IgD-negative memory B cell (primary cell): Measurements from ENCODE around the gene KRTAP5-9. TPM values are rescaled to one million over a fixed set of nuclear protein-coding genes. Genes with fewer than 3 reads are reported as not detected.

Experiments
- H3K27ac Mint-ChIP-seq, 3 donors: one replicate each; pipeline ENCODE4 v1.8.0; 2020 to 2022; ENCODE audit warnings: mild to moderate bottlenecking in 3 of 3, mixed read lengths in 3 of 3, moderate library complexity in 1 of 3
- H3K27me3 Mint-ChIP-seq: one replicate; pipeline ENCODE4 v1.8.0; 2021; ENCODE audit warnings: mixed read lengths
- H3K36me3 Mint-ChIP-seq: one replicate; pipeline ENCODE4 v1.8.0; 2020; ENCODE audit warnings: mild to moderate bottlenecking, mixed read lengths
- H3K4me1 Mint-ChIP-seq, 3 donors: one replicate each; pipeline ENCODE4 v1.8.0; 2020 to 2022; ENCODE audit warnings: mixed read lengths in 3 of 3, mild to moderate bottlenecking in 1 of 3
- H3K4me3 Mint-ChIP-seq, 4 donors: one replicate each; pipeline ENCODE4 v1.8.0; 2020 to 2022; ENCODE audit warnings: mild to moderate bottlenecking in 4 of 4, mixed read lengths in 4 of 4, moderate library complexity in 3 of 4
- H3K9me3 Mint-ChIP-seq, 3 donors: one replicate each; pipeline ENCODE4 v1.8.0; 2020 to 2021; ENCODE audit warnings: mixed read lengths in 3 of 3, mild to moderate bottlenecking in 1 of 3
- polyA plus RNA-seq: library from polyadenylated mRNA; unstranded; fragments of 300-500 nt; fragmentation: Illumina TruSeq; gene quantifications from one replicate; pipeline ENCODE4 v1.2.3, GENCODE V29; 2021

The KRTAP5-9 gene
- not detected for polyA plus RNA-seq

GRCh38 chr11:71548120-71548519, at the start of gene KRTAP5-9:
Gene KRTAP5-9, plus strand, starts transcription at chr11:71548420. Its CDS starts 238 bp downstream, at chr11:71548658.
- Mint-ChIP-seq H3K36me3 (peaks cover 5% of the 10 kb centered on the region), H3K27ac (no peak within 1 kb of the TSS), H3K4me1 (peaks cover 7 to 21% (median 15%) of the 10 kb centered on the region in 3 donors), H3K27me3 (peaks cover 20% of the 10 kb centered on the region), H3K4me3 (peak within 1 kb of the TSS in 1 of 4 donors; percentile 48), H3K9me3 (no peaks in the 10 kb centered on the region)

- H3K27ac Mint-ChIP-seq, result no peak overlapping the region
- H3K9me3 Mint-ChIP-seq, result no peaks in the 10 kb centered on the region
- peaks cover 0 to 3% (median 3%) of the 10 kb centered on the region in 3 donors for H3K4me1 Mint-ChIP-seq
- peaks cover 24% of the 10 kb centered on the region for H3K36me3 Mint-ChIP-seq
- no peaks in the 10 kb centered on the region for H3K27me3 Mint-ChIP-seq
- no peak overlapping the region for H3K4me3 Mint-ChIP-seq
Measured at GRCh38 chr11:71499125-71499524, 49.1 kb upstream of the KRTAP5-9 start.

GRCh38 chr11:71499546-71499945, 48.7 kb upstream of the KRTAP5-9 start:
- Mint-ChIP-seq H3K9me3 (no peaks in the 10 kb centered on the region), H3K4me3 (no peak overlapping the region), H3K36me3 (peaks cover 25% of the 10 kb centered on the region), H3K27ac (no peak overlapping the region), H3K4me1 (peaks cover 0 to 3% (median 3%) of the 10 kb centered on the region in 3 donors), H3K27me3 (no peaks in the 10 kb centered on the region)

GRCh38 chr11:71500601-71501021, 47.6 kb upstream of the KRTAP5-9 start:
- Mint-ChIP-seq H3K27ac (no peak overlapping the region), H3K36me3 (peaks cover 20% of the 10 kb centered on the region), H3K4me3 (no peak overlapping the region), H3K9me3 (no peaks in the 10 kb centered on the region), H3K4me1 (no peaks in the 10 kb centered on the region), H3K27me3 (no peaks in the 10 kb centered on the region)

DNA sequence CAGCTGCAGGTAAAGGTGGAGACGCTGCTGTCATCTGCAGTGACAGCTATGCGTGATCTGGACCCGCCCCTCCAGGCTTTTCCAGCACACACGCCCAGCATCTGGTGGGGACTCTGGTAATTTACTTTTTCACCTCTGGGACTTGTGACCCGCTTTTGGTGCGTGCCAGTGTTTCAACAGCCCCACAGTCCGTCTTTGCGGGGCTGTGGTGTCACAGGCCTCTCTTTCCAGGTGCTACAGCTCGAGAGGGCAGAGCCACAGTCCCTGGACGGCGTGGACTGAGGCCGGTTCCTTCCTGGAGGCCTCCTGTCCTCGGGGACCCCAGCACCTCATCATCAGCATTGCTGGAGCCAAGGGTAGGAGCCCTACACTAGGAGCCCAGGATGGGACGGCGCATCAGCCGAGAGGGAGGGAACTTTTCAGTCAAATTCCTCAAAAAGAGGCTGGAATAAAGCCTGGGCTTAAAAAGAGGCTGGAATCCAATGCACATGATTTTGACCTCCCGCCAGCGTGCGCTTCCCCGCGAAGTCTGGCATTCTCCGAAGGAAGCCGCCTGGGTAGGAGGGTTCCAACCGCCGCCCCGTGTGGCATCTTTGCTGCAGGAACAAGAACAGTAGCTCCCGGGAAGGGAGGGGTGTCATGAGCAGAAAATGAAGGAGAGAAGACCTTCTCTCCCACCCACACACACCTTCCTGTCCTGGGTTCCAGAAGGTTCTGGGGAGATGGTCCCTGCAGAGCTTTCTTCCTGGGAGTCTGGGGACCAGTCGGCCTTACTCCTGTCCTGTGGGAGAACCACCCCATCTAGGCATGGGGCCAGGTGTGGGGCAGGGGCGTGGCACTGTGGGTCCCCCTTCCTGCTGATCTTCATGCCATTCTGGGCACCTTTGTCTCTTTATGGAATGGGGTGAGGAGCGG, 46.9 kb upstream of the KRTAP5-9 start:
- Mint-ChIP-seq H3K27me3 (no peaks in the 10 kb centered on the region), H3K9me3 (no peaks in the 10 kb centered on the region), H3K4me3 (no peak overlapping the region), H3K27ac (no peak overlapping the region), H3K36me3 (peaks cover 26% of the 10 kb centered on the region), H3K4me1 (no peaks in the 10 kb centered on the region)

DNA sequence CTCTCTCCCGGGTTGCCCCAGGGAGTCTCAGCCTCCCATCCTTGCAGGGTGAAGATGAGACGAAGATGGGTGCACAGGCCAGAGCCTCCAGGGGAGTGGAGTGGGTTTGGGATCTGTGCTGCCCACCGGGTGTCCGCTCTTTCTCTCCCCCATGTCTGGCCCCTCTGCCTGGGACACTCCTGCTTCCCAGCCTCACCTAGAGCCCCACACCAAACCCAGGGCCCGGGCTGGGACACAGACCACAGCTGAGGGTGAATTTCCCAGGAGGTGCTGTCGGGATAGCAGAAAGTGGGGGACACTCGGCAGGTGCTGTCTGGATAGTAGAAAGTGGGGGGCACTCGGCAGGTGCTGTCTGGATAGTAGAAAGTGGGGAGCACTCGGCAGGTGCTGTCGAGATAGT, 46.2 kb upstream of the KRTAP5-9 start:
- Mint-ChIP-seq H3K36me3 (peaks cover 22% of the 10 kb centered on the region), H3K4me1 (no peaks in the 10 kb centered on the region), H3K9me3 (peaks cover 0 to 6% (median 0%) of the 10 kb centered on the region in 3 donors), H3K27ac (no peak overlapping the region), H3K4me3 (no peak overlapping the region), H3K27me3 (no peaks in the 10 kb centered on the region)

DNA sequence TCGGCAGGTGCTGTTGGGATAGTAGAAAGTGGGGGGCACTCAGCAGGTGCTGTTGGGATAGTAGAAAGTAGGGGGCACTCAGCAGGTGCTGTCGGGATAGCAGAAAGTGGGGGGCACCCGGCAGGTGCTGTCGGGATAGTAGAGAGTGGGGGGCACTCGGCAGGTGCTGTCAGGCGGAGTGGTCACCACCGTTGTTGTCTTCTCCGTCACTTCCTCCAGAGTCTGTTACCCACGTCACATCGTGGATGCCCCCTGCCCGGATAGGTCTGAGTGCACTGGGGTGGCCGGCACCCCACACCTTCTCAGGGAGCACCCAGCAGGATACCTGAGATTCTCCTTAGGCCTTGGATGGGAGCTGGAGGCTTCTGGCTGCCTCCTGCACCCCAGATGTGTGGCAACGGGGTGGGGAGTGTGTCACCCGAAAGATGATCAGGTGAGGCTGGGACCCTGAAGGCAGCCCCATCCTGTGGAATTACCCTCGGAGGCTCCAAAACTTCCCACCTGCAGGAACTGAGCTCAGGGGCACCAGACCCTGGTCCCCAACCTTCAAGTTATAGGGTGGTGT, 45.3 kb upstream of the KRTAP5-9 start:
- H3K4me3 Mint-ChIP-seq, result no peak overlapping the region
- H3K27ac Mint-ChIP-seq, result no peak overlapping the region
- H3K4me1 Mint-ChIP-seq, result no peaks in the 10 kb centered on the region
- H3K36me3 Mint-ChIP-seq, result peaks cover 22% of the 10 kb centered on the region
- no peaks in the 10 kb centered on the region for H3K27me3 Mint-ChIP-seq
- peaks cover 0 to 8% (median 0%) of the 10 kb centered on the region in 3 donors for H3K9me3 Mint-ChIP-seq

DNA sequence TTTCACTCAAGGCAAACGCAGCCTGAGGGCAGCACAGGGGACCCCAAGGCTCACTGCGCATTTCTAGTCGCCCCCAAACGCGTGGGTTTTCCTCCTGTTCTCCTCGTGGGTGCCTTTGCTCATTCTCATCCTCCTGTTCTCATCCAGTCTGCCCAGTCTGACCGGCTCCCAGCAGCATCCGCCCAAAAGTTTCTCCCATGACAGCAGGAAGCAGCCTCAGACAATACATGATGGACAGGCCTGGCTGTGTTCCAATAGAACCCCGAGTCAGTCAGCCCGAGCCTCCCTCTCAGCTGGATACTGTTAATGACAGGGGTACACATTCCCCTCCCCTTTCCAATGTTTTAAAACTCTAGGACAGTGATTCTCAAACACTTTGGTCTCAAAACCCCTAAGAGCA, 43.7 kb upstream of the KRTAP5-9 start:
- no peak overlapping the region for H3K4me3 Mint-ChIP-seq
- H3K27me3 Mint-ChIP-seq, result no peaks in the 10 kb centered on the region
- peaks cover 18% of the 10 kb centered on the region for H3K36me3 Mint-ChIP-seq
- H3K9me3 Mint-ChIP-seq, result peaks cover 2 to 23% (median 10%) of the 10 kb centered on the region in 3 donors
- no peak overlapping the region for H3K27ac Mint-ChIP-seq
- no peaks in the 10 kb centered on the region for H3K4me1 Mint-ChIP-seq

DNA sequence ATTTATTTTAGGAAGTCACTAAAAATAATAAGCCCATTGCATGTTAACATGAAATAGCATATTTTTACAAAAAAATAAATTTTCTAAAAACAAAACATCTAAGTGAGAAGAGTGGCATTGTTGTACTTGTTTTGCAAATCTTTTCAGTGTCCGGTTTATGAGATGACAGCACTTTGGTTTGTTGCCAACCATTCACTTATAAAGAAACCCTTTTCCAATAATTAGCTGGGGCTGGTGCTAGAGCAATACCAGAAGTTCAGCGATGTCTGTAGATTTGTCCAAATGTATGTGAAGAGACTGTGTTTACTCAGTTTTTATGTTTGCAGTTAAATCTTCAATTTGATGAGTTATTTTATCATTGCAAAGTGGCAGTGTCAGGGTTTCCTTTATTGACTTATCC, 43.2 kb upstream of the KRTAP5-9 start:
- H3K4me3 Mint-ChIP-seq, result no peak overlapping the region
- no peaks in the 10 kb centered on the region for H3K4me1 Mint-ChIP-seq
- no peak overlapping the region for H3K27ac Mint-ChIP-seq
- H3K27me3 Mint-ChIP-seq, result no peaks in the 10 kb centered on the region
- peaks cover 6 to 28% (median 15%) of the 10 kb centered on the region in 3 donors for H3K9me3 Mint-ChIP-seq
- H3K36me3 Mint-ChIP-seq, result peaks cover 18% of the 10 kb centered on the region

DNA sequence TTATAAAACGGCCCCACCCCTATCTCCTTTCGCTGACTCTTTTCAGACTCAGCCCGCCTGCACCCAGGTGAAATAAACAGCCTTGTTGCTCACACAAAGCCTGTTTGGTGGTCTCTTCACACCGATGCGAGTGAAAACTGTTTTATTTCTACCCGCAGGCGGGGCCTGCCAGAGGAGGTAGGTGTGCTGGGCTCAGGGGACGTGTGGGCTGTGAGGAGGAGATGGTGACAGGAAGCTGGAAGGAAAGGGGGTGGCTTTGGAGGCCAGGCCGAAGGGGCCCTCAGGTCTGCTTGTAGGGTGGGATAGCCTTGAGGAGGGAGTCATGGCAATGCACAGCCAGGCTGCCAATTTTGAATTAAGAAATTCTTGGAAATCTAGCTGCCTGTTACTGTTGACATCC, 42.4 kb upstream of the KRTAP5-9 start:
- peaks cover 14% of the 10 kb centered on the region for H3K36me3 Mint-ChIP-seq
- no peaks in the 10 kb centered on the region for H3K4me1 Mint-ChIP-seq
- H3K27me3 Mint-ChIP-seq, result no peaks in the 10 kb centered on the region
- no peak overlapping the region for H3K27ac Mint-ChIP-seq
- H3K4me3 Mint-ChIP-seq, result no peak overlapping the region
- H3K9me3 Mint-ChIP-seq, result peaks cover 6 to 28% (median 15%) of the 10 kb centered on the region in 3 donors

DNA sequence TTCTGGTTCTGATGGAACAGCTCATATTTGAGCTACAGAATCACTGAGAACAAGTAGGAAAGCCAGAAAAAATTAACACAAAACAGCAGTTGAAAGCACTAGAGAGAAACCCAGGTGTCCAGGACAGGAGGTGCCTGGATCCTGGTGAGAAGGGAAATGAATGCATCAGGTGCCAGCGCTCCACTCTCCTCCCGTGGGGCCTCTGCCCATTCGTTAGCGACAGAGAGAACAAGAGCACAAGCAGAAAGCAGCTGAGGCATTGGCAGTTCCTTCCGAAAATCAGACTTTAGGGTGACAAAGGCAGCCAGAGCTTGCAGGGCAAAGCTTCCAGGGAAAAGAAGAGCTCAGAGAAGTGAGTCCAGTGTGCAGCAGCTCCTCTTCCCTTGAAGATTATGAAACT, 41.1 kb upstream of the KRTAP5-9 start:
- H3K4me1 Mint-ChIP-seq, result no peaks in the 10 kb centered on the region
- H3K4me3 Mint-ChIP-seq, result no peak overlapping the region
- H3K36me3 Mint-ChIP-seq, result peaks cover 13% of the 10 kb centered on the region
- H3K9me3 Mint-ChIP-seq, result peaks cover 6 to 28% (median 15%) of the 10 kb centered on the region in 3 donors
- no peak overlapping the region for H3K27ac Mint-ChIP-seq
- H3K27me3 Mint-ChIP-seq, result no peaks in the 10 kb centered on the region

GRCh38 chr11:71518506-71519471, 29.4 kb upstream of the KRTAP5-9 start:
- no peaks in the 10 kb centered on the region for H3K4me1 Mint-ChIP-seq
- no peaks in the 10 kb centered on the region for H3K27me3 Mint-ChIP-seq
- H3K9me3 Mint-ChIP-seq, result peaks cover 0 to 4% (median 4%) of the 10 kb centered on the region in 3 donors
- H3K36me3 Mint-ChIP-seq, result no peaks in the 10 kb centered on the region
- H3K4me3 Mint-ChIP-seq, result no peak overlapping the region
- no peak overlapping the region for H3K27ac Mint-ChIP-seq

- H3K36me3 Mint-ChIP-seq, result no peaks in the 10 kb centered on the region
- H3K27me3 Mint-ChIP-seq, result no peaks in the 10 kb centered on the region
- H3K9me3 Mint-ChIP-seq, result peaks cover 0 to 4% (median 4%) of the 10 kb centered on the region in 3 donors
- H3K4me1 Mint-ChIP-seq, result no peaks in the 10 kb centered on the region
- H3K27ac Mint-ChIP-seq, result no peak overlapping the region
- H3K4me3 Mint-ChIP-seq, result no peak overlapping the region
Measured at GRCh38 chr11:71519546-71519945, 28.7 kb upstream of the KRTAP5-9 start.

- peaks cover 0 to 6% (median 0%) of the 10 kb centered on the region in 3 donors for H3K9me3 Mint-ChIP-seq
- peaks cover 0 to 1% (median 0%) of the 10 kb centered on the region in 3 donors for H3K4me1 Mint-ChIP-seq
- H3K27ac Mint-ChIP-seq, result no peak overlapping the region
Measured at GRCh38 chr11:71525188-71525937, 22.9 kb upstream of the KRTAP5-9 start.

More at GRCh38 chr11:71525188-71525937, 22.9 kb upstream of the KRTAP5-9 start:
- no peaks in the 10 kb centered on the region for H3K36me3 Mint-ChIP-seq
- H3K4me3 Mint-ChIP-seq, result no peak overlapping the region
- peaks cover 9% of the 10 kb centered on the region for H3K27me3 Mint-ChIP-seq
